ENCODE data around the gene KIF3B.

GRCh38 chr20:32327087-32327681, 49.7 kb downstream of the KIF3B start:
- TF ChIP-seq SP1 (IDR thresholded peaks at IDR 0.05) = no peak
- no peak for TF ChIP-seq ZNF384 (IDR thresholded peaks at IDR 0.05)
- TF ChIP-seq SUZ12 (IDR thresholded peaks at IDR 0.05) = no peak
- no peak for TF ChIP-seq BHLHE40 (IDR thresholded peaks at IDR 0.05; ENCODE audit: borderline replicate concordance)
- no peak for TF ChIP-seq FOXM1 (IDR thresholded peaks at IDR 0.05; ENCODE audit: borderline replicate concordance)
- TF ChIP-seq TARDBP (IDR thresholded peaks at IDR 0.05) = no peak
- no peak for TF ChIP-seq PKNOX1 (IDR thresholded peaks at IDR 0.05)
- no peak for TF ChIP-seq NFRKB (IDR thresholded peaks at IDR 0.05)
- TF ChIP-seq HDGF (IDR thresholded peaks at IDR 0.05; ENCODE audit: borderline replicate concordance) = no peak
- TF ChIP-seq L3MBTL2 (conservative IDR thresholded peaks at IDR 0.05) = no peak
- TF ChIP-seq LEF1 (IDR thresholded peaks at IDR 0.05; ENCODE audit: borderline replicate concordance) = no peak
- no peak for TF ChIP-seq FOXA1 (IDR thresholded peaks at IDR 0.05)
- no peak for TF ChIP-seq FOXK2 (IDR thresholded peaks at IDR 0.05)

All from HEK293T (cell line).